NCI-H187 treated with DMSO at 0.1 percent for 48 hours (cell line): Measurements from ENCODE around the gene UQCRC1.

Experiments
- DNase-seq: peaks from one replicate; lab custom pipeline; 2025; lab: John Stamatoyannopoulos, UW

UQCRC1 gene

DNA sequence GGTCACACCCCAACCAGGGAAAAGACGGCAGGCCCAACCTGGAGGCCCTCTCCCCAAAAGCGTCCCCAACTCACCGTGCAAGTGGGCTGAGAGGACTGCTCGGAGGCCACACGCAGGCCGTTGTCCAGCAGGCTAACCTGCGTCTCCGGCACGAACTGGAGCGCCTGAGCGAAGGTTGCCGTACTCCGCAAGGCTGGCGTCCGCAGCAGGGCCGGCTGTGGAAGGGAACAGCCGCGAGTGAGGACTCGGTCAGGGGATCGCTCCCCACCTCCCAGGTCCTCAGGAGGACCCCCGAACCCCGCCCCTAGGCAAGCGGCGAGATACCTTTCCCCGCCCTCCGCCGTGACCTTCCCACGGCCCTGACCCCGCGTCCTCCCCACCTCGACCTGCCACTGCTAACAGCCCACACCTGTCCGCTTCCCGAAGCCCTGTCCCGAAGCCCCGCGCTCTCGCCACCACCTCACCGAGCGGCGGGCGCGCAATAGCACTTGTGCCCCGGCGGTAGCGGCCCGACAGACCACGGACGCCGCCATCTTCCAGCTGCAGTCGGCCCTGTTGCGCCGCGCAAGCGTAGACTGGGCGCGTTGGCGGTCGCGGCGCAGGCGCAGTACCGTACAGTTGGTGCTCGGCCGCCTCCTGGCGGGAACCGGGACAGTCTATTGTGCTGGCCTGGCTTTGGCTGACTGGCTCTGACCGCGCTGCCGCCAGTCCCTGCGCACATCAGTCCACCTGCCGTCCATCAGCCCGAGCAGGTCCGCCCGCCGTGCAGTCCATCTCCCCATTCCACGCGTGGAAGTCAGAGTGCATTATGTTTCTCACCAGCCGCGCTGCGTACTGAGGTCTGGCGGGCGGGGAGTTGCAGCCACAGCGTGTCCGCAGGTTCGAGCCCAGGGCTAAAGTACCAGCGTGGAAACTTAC lies at the start of gene UQCRC1:
Gene UQCRC1 (minus strand): TSS at position 559 of the 918 bp plus-strand sequence. CDS start 26 bp downstream, at position 533.
- peak; percentile 29 for DNase-seq

DNA sequence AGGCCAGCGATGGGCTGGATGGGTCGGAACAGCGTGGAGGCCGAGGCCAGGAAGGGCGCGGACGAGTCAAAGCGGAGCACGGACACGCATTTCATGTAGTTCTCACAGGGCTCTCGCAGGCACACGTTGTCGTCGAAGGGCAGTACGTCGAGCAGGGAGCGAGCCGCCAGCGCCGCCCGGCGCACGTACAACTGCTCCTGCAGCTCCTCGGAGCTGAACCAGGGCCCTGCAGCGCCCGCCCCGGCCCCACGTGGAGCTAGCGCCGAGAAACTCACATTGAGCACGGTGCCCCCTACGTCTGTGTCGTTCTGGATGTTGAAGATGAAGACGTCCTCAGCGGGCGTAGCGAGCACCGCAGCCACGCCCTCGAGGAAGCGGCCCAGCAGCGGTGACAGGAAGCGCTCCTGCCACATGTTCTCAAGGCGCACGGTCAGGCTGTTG lies 47.4 kb upstream of the UQCRC1 start:
- no peak for DNase-seq

DNA sequence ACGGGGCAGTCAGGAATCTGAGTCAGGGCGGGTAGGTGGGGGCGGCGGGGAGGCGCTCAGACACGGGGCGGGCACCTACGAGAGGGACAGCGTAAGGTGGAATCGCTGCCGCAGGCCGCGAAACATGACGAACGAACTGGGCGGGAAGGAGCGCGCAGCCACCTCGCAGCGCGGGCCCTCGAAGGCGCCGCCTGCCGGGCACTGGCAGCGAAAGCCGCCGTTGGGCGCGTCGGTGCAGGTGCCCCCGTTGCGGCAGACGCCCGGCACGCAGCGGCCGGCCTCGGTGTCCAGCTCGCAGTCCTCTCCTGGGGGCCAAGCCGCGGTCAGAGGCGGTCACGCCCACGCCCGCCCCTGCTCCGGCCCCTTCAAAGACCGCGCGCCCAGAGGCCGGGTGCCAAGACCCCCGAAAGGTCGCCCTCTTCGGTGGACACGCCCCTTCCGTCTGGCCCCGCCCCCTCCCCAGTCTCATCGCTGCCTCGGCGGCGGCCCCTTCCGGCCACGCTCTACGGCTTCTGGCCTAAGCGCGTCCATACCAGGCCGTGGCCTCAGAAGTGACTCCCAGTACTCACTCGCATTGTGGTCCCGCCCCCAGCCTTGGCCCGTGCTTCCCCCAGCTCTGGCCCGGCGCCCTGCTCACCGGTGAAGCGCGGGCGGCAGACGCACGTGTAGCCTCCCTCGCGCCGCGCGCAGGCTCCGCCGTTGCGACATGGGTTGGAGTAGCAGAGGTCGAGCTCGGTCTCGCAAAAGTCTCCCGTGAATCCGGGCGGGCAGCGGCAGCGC lies 46.8 kb upstream of the UQCRC1 start:
- DNase-seq: no peak

DNA sequence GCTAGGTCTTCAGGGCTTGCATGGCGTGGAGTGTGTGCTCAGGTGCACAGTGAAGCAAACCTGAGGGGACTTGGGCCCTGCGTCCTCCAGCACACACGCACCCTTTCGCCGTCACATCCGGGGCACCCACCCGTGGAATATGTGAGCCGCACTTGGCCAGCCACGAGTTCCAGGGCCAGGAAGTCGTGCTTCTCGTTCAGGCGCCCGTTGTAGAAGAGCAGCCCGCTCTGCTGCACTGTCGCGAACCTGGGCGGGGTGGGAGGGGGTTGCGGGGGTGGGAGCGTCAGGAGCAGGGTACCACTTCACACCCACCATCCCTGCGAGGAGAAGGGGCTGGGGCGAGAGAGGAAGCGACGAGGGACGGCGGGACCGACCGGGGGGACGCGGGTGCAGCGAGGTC lies 46.2 kb upstream of the UQCRC1 start:
- no peak for DNase-seq

DNA sequence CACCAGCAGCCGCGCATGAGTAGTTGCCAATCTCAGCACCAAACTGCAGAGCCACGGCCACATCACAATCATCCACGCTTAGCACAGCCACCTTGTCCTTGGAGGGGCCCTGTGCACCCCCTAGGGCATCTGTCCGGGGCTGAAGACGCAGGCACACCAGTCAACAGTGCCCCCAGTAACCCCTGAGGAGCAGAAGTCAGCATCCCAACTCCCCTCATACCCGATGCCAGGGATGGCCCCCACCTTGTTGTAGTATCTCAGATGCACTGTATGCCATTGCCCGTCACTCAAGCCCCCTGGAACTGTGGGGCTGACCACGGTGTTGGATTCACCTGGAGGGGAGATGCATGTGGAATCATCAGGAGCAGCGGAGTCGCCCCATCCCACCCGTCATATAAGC lies 45.6 kb upstream of the UQCRC1 start:
- no peak for DNase-seq

DNA sequence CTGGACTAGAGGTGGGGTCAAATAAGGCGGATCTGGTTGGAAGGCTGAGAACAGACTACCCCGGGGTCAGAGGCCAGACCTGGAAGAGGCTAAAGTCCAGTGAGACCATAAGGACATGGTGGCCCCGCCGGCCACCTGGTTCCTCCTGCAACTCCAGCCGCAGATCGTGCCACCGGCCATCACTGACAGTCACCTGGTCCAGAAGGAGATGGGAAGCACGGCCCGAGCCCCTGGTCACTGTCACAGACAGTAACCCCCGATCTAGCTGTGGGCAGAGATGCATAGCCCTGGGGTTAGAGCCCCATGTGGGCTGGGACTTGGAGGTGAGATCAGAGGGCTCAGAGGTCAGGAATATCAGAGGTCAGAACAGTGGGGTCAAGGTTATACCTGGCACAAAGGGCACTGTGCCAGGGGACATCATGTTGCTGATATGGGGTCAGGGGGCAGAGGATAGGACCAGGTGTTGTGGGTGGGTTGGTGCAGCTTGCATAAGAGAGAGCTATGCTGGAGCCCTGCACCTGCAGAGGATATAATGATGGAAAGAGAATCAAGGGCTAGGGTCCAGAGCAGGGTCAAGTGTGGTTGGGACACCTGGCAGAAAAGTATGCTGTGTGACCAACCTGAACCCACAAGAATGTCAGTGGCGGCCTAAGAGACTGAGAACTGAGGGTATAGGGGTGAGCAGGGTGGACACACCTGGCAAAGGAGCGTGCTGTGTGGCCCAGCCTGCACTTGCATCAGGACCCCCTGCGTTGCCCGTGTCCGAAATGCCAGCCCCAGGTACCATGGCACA lies 43.7 kb upstream of the UQCRC1 start:
- DNase-seq: no peak

DNA sequence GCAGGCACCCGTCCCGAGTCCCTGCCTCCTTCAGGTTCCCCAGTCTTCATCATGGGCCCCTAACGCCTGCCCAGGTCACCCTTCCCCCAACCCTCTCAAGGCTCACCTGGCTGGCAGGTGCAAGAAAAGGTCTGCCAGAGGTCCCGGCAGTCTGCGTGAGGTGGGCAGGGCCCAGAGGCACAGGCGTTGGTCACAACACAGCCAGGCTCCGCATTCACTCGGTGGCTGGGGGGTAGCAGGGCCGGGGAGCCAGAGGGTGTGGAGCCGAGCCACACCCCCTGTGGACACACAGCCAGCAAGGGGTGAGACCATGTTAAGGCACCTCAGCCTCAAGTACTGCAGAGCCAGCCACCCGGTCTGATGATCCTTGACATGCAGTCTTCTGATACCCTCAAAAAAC lies 42.3 kb upstream of the UQCRC1 start:
- DNase-seq: no peak

DNA sequence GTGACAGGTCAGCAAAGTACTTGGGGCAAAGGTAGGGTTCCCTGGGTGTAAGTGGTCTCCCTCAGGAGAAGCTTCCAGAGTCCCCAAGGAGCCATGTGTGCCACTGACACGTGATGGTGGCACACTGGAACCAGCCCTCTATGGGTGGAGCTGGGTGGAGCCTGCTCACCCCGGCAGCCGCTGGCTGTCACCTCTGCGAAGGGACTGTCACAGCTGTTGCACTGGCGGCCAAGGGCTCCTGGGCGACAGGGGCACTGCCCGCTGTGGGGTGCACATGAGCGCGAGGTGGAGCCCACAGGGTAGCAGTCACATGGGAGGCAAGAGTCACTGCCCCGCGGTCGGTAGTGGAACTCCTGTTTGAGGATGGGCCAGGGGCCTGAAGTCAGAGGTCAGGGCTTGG lies 41.3 kb upstream of the UQCRC1 start:
- no peak for DNase-seq

DNA sequence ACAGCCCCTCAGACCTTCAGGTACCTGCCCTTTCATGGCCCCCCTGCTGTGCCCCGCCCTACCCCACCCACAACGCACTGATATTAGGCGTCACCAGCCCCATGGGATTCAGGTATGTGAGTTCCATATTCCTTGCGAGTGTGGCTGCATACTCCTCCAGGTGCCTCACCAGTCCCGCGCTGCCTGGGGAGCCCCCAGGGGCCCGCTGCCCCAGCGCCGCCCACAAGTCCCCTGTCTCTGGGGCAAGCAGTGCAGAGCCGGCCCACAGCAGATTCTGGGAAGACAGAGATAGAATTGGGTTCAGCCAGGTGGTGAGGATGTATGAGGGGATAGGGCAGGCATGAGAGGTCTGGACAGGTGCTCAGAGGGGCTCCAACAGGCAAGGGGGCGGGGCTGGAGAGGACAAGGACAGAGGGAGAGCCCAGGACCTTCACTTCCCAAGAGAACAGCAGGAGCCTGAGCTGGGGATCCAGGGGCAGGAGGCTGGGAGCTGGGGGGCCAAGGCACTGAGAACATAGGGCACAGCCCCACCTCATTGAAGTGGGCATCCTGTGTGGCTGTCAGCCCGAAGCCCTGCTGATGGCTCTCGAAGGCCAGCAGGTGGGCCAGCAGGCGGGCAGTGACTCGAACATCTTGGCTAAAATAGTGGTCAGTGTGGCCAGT lies 38.9 kb upstream of the UQCRC1 start:
- DNase-seq: no peak

DNA sequence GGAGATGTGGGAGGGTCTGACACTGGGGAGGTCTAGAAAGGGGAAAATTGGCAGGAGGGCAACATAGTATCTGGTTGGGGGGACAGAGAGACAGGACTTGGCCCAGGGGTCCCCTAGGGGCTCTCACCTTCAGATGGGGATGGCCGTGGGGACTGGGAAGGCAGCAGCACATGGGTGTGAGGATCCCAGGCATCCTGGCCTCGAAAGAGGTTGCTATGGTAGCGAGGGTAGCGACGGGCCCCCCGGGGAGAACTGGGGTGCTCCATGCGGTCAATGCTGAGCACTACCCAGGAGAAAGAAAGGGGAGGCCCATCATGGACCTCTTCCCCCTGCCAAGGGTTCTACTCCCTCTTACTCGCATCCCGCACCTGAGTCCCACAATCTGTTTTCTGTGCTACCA lies 38.3 kb upstream of the UQCRC1 start:
- DNase-seq: no peak

DNA sequence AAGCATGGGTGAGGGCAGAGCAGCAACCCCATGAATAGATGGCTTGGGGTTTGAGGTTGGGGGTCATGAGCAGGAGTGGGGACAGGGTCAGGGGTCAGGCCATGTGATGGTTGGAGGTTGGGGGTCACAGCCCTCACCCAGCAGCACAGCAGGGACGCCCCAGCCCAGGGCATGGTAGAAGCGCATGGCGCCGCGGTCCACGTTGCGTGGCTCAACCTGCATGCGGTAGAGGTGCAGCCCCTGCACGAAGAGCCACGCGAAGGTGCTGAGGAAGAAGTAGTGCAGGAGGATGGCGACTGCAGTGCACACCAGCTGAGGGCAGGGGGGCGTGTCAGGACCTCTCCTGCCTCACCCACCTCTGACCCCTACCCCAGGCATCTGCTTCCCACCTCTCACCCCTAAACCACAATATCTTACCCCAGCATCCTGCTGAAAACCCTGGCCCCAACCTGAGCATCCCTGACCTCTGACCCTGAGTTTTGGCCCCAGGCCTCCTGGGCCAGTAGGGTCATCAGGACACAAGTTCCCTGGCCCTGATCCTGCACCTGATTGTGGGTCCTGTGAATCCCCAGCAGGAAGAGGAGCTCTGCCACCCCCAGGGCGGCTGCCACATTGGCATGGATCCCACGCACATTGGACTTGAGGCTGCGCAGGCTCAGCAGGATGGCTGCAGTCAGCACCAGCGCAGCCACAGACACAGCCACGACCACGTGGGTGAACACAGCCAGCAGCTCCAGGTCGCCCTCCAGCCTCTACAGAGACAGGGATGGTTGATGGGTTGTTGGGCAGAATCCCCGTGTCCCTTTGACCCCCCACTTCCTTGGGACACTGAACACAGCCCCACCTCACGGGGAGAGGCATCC lies 35.7 kb upstream of the UQCRC1 start:
- no peak for DNase-seq

DNA sequence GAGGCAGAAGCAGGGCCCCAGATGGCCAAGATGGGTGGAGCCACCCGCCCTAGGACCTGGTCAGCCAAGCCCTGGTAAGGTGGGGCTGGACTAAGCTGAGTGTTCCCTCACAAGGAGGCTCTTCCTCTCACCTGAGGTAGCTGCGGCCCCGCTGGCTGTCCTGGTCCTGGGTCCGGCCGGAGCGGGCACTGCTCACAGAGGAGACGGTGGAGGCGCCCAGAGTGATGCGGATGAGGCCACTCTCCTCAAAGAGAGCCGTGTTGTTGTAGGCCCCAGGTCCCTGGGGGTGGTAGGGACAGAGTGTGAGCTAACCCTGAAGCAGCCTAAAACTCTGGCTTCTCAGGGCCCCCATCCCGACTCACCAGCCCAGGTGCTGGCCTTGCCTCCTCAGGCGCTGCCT lies 33.2 kb upstream of the UQCRC1 start:
- DNase-seq: no peak

DNA sequence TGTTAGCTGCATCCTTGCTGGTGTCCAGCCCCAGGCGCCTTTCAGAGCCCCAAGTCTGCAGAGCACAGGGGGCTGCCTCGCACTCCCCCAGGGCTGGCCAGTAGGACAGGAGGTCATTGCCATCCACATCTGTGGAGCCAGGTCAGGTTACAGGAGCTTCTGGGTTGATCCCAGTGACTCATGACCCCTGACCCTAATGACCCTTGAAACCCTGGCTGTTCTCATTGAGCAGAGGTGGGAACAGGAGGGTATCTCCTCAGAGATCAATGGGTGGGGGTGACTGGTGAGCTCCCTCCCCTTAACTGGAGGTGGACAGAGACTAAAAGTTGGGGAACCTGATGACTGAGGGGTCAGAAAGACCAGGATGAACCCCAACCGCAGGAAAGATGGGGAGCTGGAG lies 31.9 kb upstream of the UQCRC1 start:
- DNase-seq: no peak

DNA sequence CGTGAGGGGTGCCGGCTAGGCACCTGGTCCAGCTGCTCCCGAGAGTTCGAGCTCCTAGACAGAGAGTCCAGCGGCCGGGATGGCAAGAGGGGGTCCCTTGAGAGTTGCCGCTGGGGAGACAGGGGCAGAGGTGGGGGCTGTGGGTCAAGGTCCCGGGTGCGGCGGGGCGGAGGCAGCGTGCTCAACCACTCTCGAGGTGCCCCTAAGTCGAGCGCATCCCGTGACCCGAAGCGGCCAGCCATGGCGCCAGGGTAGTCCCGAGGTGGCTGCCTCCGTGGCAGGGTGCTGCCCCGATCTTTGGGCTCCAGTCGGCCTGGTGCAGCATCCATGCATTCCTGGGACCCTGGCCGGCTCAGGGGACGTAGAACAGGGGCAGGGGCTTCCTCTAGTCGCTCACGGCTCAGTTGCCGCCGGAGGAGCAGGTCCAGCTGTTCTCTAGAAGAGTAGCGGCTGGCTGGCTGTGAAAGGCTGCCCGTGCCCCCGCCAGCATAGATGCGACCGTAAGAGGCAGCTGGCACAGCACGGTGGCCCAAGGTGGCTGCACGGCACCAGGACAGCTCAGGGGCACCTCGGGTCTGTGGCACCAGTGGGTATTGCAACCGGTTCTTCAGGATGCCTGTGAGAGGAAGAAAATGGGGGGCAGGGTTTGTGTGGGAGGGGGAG lies 30.6 kb upstream of the UQCRC1 start:
- DNase-seq: no peak

DNA sequence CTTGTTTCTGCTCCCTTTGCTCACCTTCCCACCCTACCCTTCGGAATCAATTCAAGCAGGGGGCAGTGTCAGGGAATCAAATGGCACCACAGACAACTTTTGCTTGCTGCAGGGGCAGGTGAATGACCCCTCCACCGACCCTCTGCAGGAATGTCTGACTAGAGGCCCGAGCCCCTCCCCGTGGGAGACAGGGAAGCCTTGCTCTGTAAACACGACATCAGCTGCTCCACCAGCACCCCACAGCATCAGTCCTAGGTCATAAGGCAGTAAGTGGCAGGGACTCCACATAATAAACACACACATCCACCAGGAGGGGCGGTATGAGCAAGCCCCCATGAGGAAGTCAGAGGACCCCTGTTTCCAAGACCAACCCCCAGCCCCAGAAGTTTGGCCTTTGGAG lies 27.9 kb upstream of the UQCRC1 start:
- DNase-seq: no peak

DNA sequence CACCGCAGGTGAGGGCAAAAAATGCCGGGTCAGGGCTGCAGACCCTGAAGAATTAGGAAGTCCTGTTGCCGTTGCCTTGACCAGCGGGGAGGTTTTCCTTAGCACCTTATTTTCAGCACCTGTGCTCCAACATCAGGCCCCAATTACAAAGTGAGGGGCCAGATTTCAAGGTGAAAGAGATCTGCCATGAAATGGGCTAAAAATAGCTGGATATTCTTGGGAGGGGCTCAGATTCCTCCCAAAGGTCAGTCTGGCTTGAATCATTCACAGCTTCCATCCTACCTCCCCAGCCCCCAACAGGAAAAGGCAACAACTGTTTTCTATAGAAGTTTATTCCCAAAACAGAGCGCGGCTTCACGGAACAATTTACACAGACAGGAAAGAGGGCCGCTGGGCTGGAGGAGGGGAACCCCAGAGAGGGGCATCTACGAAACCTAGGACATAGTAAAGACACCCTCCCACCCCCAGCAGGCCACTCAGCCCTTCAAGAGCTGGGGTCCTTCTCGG lies 26.8 kb upstream of the UQCRC1 start:
- DNase-seq: no peak

DNA sequence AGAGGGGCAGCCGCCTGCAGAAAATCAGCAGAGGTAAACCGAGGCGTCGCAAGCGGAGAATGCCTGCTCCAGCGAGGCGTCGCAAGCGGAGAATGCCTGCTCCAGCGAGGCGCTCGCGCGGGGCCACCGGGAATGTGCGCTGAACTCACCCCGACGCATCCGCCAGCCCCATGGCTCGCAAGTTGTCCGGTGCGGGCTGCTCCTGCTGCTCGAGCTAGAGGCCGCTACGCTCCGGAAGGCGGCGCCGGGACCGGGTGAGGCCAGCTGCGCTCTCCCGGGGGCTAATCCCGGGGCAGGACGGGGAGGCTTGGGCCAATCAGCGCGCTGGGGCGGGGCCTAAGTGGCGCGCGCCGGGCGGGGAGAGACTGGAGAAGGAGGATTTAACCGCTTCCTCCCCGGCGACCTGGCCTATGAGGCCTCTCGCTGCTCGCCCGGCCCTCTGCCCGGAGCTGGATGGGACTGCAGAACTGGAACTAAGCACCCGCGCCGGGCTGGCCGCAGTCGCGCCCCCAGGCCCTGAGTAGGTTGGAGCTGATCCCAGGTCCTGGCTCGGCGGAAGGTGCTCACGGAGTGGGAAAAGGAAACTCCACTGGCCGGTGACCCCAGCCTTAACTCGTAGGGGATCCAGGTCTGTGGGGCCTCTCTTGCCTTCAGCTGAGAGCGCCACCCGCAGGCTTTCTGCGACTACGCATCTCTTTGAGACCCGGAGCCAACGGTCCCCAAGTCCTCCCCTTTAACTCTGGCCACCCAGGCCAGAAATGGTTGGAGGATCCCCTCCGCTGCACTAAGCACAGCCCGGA lies 26.0 kb upstream of the UQCRC1 start, which contains the start of gene SLC26A6:
Gene SLC26A6 (minus strand): TSS at position 240 of the 800 bp plus-strand sequence. CDS start 68 bp downstream, at position 172.
- DNase-seq: peak; percentile 11

DNA sequence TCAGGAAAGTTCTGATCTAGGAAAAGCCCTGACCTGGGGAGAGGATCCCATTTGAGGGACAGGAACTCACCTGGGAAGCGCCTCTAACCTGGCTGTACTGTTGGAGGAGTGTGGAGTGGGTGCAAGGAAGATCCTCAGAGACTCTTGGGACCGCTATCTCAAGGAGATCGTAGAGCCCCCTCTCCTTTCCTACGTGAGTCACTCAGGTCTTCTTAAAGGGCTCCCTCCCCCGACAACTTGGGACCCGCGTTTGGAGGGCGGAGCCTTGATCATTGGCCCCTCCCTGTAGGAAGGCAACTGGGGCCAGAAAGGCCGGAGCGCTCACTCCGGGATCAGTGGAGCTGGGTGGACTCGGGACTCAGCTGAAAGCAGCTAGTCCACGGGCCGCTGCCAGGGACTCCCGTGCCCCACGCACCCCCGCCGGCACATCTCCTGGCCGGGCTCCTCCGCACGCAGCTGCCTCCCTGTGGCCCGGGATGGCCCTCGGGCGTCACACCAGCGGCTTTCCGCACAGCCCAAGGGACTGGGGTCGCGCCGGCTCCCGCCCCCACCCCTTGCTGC lies 25.3 kb upstream of the UQCRC1 start:
- no peak for DNase-seq

DNA sequence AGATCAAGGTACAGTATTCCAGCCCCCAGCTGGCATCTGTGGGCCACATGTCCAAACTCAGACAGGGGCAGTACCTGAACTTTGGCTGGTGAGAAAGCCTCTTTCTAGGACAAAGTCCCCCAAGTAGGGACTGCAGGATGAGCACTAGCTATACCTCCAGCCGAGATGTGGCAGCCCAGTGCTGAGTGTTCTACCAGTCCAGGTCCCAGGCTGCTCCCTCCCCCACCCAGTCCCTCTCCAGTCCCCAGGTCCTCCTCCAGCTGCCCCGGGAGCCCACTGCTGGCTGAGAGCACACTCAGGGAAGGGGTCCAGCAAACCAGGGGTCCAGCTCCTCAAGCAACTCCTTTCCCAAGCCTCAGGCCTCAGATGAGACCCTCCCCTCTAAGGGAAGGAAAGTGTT lies 24.3 kb upstream of the UQCRC1 start:
- DNase-seq: no peak
